ENCODE results near the gene FSHR.

GRCh38 chr2:49189512-49190225, 35.4 kb upstream of the FSHR start:
- TF ChIP-seq CTCF (IDR thresholded peaks at IDR 0.05; ENCODE audit: low read length), result no peak
- TF ChIP-seq EZH2 (optimal IDR thresholded peaks at IDR 0.05; ENCODE audit: low read depth, low read length), result no peak

Data from MM.1S (cell line).